Stimulated activated naive B cell treated with anti-CD40 and anti-IgM and Interleukin-4, amounts not matched to agents 10 μg/mL and 1 μg/mL and 100 μg/mL, for 72 hours (primary cell): ENCODE data around the gene CHRNA3.

Experiments used
- ATAC-seq, 2 donors: fragments of 150-1000 bp; cut with Tn5 transposase; replicated peaks; 2 replicates each; pipeline ENCODE4 v1.10.0; 2021; ENCODE audit warnings: moderate library complexity in 1 of 2
- DNase-seq: peaks from one replicate; pipeline ENCODE4 v3.0.0; 2021
- H3K27ac Mint-ChIP-seq: one replicate; pipeline ENCODE4 v1.8.0; 2022; ENCODE audit warnings: mild to moderate bottlenecking, mixed read lengths
- H3K27me3 Mint-ChIP-seq, 2 donors: one replicate each; pipeline ENCODE4 v1.8.0; 2022; ENCODE audit warnings: mixed read lengths in 2 of 2
- H3K36me3 Mint-ChIP-seq, 2 donors: one replicate each; pipeline ENCODE4 v1.8.0; 2022; ENCODE audit warnings: mixed read lengths in 2 of 2, mild to moderate bottlenecking in 1 of 2
- H3K4me1 Mint-ChIP-seq, 2 donors: one replicate each; pipeline ENCODE4 v1.8.0; 2022; ENCODE audit warnings: mixed read lengths in 2 of 2, mild to moderate bottlenecking in 1 of 2
- H3K4me3 Mint-ChIP-seq, 2 donors: one replicate each; pipeline ENCODE4 v1.8.0; 2022; ENCODE audit warnings: mild to moderate bottlenecking in 2 of 2, mixed read lengths in 2 of 2, moderate library complexity in 1 of 2
- H3K9me3 Mint-ChIP-seq, 2 donors: one replicate each; pipeline ENCODE4 v1.8.0; 2022; ENCODE audit warnings: mixed read lengths in 2 of 2, mild to moderate bottlenecking in 1 of 2

CHRNA3 gene

DNA sequence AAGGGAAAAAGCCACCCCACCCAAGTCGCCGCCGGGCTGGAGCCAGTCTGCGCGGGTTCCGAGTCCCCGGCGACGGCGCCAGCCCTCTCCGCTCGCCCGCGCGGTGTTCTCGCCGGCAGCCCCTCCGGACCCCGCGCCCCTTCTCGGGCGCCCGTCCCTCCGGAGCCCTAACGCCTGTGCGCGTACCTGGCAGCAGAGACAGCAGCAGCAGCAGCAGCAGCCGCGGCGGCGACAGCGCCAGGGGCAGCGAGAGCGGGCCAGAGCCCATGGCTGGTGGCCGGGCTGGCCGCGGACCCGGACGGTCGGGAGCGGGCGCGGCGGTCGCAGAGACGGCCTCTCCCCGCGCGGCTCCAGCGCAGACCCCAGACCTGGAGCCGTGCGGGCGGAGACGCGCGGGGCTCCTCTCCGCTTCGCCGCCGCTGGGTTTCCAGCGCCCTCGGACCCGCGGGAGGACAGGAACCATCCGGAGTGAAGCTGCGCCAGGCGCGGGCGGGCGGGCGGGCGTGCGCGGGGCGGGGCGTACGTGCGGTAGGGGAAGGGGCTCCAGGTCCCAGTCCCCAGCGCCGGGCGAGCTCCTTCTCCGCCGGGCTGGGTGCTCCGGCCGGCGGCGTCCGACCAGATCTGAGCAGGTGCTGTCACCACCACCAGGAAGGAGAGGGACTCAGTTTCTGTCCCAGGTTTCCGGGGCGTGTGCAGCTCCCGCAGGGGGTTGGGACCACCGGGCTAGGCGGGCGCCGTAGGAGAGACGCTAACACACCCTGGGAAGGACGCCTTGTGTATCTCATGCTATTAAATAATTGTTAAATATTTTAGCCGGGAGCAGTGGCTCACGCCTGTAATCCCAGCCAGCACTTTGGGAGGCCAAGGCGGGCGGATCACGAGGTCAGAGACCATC is at the start of gene CHRNA3:
Gene CHRNA3 (minus strand): TSS at position 470 of the 895 bp plus-strand sequence. CDS start 202 bp downstream, at position 268.
- H3K4me3 Mint-ChIP-seq = peak within 1 kb of the TSS in 1 of 2 donors; percentile 49
- no peaks in the 10 kb centered on the region for H3K9me3 Mint-ChIP-seq
- DNase-seq = no peak
- H3K36me3 Mint-ChIP-seq = no peaks in the 10 kb centered on the region
- H3K27ac Mint-ChIP-seq = peak within 1 kb of the TSS; percentile 44
- ATAC-seq = peak; percentile 22 to 28
- H3K4me1 Mint-ChIP-seq = peaks cover 9% of the 10 kb centered on the region in 2 donors
- peaks cover 39 to 50% of the 10 kb centered on the region in 2 donors for H3K27me3 Mint-ChIP-seq

- Mint-ChIP-seq H3K27me3 (peaks cover 5 to 7% of the 10 kb centered on the region in 2 donors), H3K9me3 (peaks cover 0 to 2% of the 10 kb centered on the region in 2 donors), H3K27ac (peak overlapping the region; percentile 56), H3K4me1 (peaks cover 12 to 15% of the 10 kb centered on the region in 2 donors), H3K36me3 (no peaks in the 10 kb centered on the region), H3K4me3 (no peak overlapping the region)
- DNase-seq (no peak), ATAC-seq (peak in 1 of 2 donors; percentile 70)
Observed at GRCh38 chr15:78668987-78669386, 48.2 kb upstream of the CHRNA3 start.

- ATAC-seq (no peak), DNase-seq (no peak)
- no peaks in the 10 kb centered on the region for H3K9me3 Mint-ChIP-seq
- no peak overlapping the region for H3K4me3 Mint-ChIP-seq
- H3K36me3 Mint-ChIP-seq = no peaks in the 10 kb centered on the region
- peaks cover 12 to 17% of the 10 kb centered on the region in 2 donors for H3K4me1 Mint-ChIP-seq
- H3K27ac Mint-ChIP-seq = no peak overlapping the region
- H3K27me3 Mint-ChIP-seq = peaks cover 5 to 7% of the 10 kb centered on the region in 2 donors
Observed at GRCh38 chr15:78667578-78668236, 46.9 kb upstream of the CHRNA3 start.

GRCh38 chr15:78666010-78666409 is 45.2 kb upstream of the CHRNA3 start:
- Mint-ChIP-seq H3K27ac (no peak overlapping the region), H3K36me3 (no peaks in the 10 kb centered on the region), H3K9me3 (no peaks in the 10 kb centered on the region), H3K27me3 (peaks cover 5 to 7% of the 10 kb centered on the region in 2 donors), H3K4me1 (peaks cover 12 to 17% of the 10 kb centered on the region in 2 donors), H3K4me3 (peak overlapping the region in 1 of 2 donors; percentile 3)
- DNase-seq = no peak
- ATAC-seq = peak; percentile 55 to 67

- no peak for ATAC-seq
- Mint-ChIP-seq H3K27ac (no peak overlapping the region), H3K4me1 (peaks cover 12 to 15% of the 10 kb centered on the region in 2 donors)
Observed at GRCh38 chr15:78663703-78664102, 42.9 kb upstream of the CHRNA3 start.

GRCh38 chr15:78662028-78662427 is 41.2 kb upstream of the CHRNA3 start:
- DNase-seq = no peak
- no peak overlapping the region for H3K4me3 Mint-ChIP-seq

More at GRCh38 chr15:78663703-78664102, 42.9 kb upstream of the CHRNA3 start:
- Mint-ChIP-seq H3K27me3 (peaks cover 5 to 7% of the 10 kb centered on the region in 2 donors), H3K4me3 (no peak overlapping the region), H3K9me3 (no peaks in the 10 kb centered on the region), H3K36me3 (no peaks in the 10 kb centered on the region)
- no peak for DNase-seq

GRCh38 chr15:78661001-78661400 is 40.2 kb upstream of the CHRNA3 start:
- H3K4me3 Mint-ChIP-seq = no peak overlapping the region
- H3K4me1 Mint-ChIP-seq = peaks cover 4 to 14% of the 10 kb centered on the region in 2 donors
- H3K36me3 Mint-ChIP-seq = no peaks in the 10 kb centered on the region
- no peak for DNase-seq
- H3K27me3 Mint-ChIP-seq = no peaks in the 10 kb centered on the region
- no peak overlapping the region for H3K27ac Mint-ChIP-seq
- no peak for ATAC-seq
- H3K9me3 Mint-ChIP-seq = no peaks in the 10 kb centered on the region

More at GRCh38 chr15:78662028-78662427, 41.2 kb upstream of the CHRNA3 start:
- no peak for ATAC-seq
- Mint-ChIP-seq H3K27ac (no peak overlapping the region), H3K36me3 (no peaks in the 10 kb centered on the region), H3K4me1 (peaks cover 12 to 15% of the 10 kb centered on the region in 2 donors), H3K9me3 (no peaks in the 10 kb centered on the region), H3K27me3 (no peaks in the 10 kb centered on the region)

GRCh38 chr15:78660584-78660983 is 39.8 kb upstream of the CHRNA3 start:
- no peaks in the 10 kb centered on the region for H3K9me3 Mint-ChIP-seq
- H3K4me1 Mint-ChIP-seq = peaks cover 0 to 12% of the 10 kb centered on the region in 2 donors
- H3K27ac Mint-ChIP-seq = no peak overlapping the region
- H3K36me3 Mint-ChIP-seq = no peaks in the 10 kb centered on the region
- DNase-seq (no peak), ATAC-seq (no peak)
- no peak overlapping the region for H3K4me3 Mint-ChIP-seq
- H3K27me3 Mint-ChIP-seq = no peaks in the 10 kb centered on the region

DNA sequence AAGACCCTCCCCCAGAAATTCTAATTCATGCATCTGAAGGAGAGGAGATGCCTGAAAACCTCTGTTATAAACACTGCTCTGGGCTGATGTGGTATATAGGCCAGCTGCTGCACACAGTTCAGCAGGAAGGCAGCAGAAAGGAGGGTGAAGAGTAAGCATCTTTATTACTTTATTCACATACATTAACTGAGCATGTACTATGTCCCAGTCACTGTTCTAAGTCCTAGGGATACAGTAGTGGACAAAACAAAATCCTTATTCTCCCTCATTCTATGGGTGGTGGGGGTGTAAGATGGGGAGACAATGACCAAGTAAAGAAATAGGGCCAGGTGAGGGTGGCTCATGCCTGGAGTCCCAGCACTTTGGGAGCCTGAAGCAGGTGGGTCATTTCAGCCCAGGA is 38.0 kb upstream of the CHRNA3 start:
- Mint-ChIP-seq H3K27ac (no peak overlapping the region), H3K4me1 (peaks cover 0 to 2% of the 10 kb centered on the region in 2 donors), H3K9me3 (no peaks in the 10 kb centered on the region), H3K4me3 (no peak overlapping the region), H3K27me3 (no peaks in the 10 kb centered on the region), H3K36me3 (no peaks in the 10 kb centered on the region)
- no peak for DNase-seq
- ATAC-seq = no peak

- DNase-seq (no peak), ATAC-seq (no peak)
- Mint-ChIP-seq H3K36me3 (no peaks in the 10 kb centered on the region), H3K4me3 (no peak overlapping the region), H3K27ac (no peak overlapping the region), H3K4me1 (no peaks in the 10 kb centered on the region), H3K27me3 (no peaks in the 10 kb centered on the region), H3K9me3 (no peaks in the 10 kb centered on the region)
Observed at GRCh38 chr15:78654272-78654671, 33.5 kb upstream of the CHRNA3 start.

GRCh38 chr15:78651930-78652615 is 31.3 kb upstream of the CHRNA3 start:
- no peak overlapping the region for H3K27ac Mint-ChIP-seq
- no peak overlapping the region for H3K4me3 Mint-ChIP-seq
- H3K27me3 Mint-ChIP-seq = no peaks in the 10 kb centered on the region
- H3K4me1 Mint-ChIP-seq = no peaks in the 10 kb centered on the region
- H3K36me3 Mint-ChIP-seq = no peaks in the 10 kb centered on the region
- H3K9me3 Mint-ChIP-seq = no peaks in the 10 kb centered on the region
- DNase-seq = no peak
- ATAC-seq = no peak

DNA sequence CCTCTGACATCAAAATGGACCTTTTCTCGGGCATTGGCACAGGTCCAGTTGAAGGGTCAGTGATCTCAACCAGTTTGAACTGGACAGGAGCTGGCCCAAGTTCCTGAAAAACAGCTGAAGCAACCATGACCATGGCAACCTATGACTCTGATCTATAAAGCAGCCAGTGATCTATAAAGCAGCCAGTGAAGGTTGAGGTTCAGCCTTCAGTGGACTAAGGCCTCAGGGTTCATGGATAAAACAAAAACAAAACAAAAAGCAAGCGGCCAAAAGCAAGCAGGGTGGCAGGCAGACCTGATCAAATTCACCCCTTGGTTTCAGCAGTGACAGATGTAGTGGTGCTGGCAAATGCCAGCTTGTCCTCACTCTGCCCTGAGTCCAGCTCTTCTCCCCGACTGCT is 30.2 kb upstream of the CHRNA3 start:
- no peaks in the 10 kb centered on the region for H3K27me3 Mint-ChIP-seq
- ATAC-seq = no peak
- no peaks in the 10 kb centered on the region for H3K4me1 Mint-ChIP-seq
- no peaks in the 10 kb centered on the region for H3K36me3 Mint-ChIP-seq
- no peak for DNase-seq
- no peak overlapping the region for H3K4me3 Mint-ChIP-seq
- no peak overlapping the region for H3K27ac Mint-ChIP-seq
- H3K9me3 Mint-ChIP-seq = no peaks in the 10 kb centered on the region

- DNase-seq (no peak), ATAC-seq (no peak)
- no peak overlapping the region for H3K27ac Mint-ChIP-seq
- no peaks in the 10 kb centered on the region for H3K9me3 Mint-ChIP-seq
- H3K4me3 Mint-ChIP-seq = no peak overlapping the region
- H3K36me3 Mint-ChIP-seq = no peaks in the 10 kb centered on the region
- H3K27me3 Mint-ChIP-seq = no peaks in the 10 kb centered on the region
- no peaks in the 10 kb centered on the region for H3K4me1 Mint-ChIP-seq
Observed at GRCh38 chr15:78650022-78650421, 29.2 kb upstream of the CHRNA3 start.

DNA sequence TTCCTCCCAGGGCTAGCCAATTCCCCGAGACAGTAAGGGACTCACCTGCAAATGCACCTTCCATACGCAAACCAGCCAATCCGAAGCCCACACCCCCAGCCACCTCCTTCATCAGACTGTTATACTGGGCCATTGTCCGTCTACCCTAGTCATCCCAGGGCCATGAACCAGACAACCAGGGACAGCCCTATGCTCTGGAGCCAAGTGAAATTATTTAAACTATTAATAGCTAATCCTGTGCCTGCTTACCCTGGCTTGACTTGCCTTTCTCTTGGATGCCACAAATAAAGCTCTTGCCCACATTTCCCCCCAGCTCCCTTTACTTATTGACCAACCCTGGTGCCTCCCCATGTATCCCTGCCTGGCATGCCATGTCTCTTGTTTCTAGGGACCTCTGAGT is 24.2 kb upstream of the CHRNA3 start:
- Mint-ChIP-seq H3K4me1 (peaks cover 6 to 12% of the 10 kb centered on the region in 2 donors), H3K27ac (no peak overlapping the region), H3K36me3 (no peaks in the 10 kb centered on the region), H3K27me3 (peaks cover 11 to 16% of the 10 kb centered on the region in 2 donors), H3K9me3 (no peaks in the 10 kb centered on the region), H3K4me3 (no peak overlapping the region)
- no peak for DNase-seq
- ATAC-seq = no peak
